Measurements from ENCODE around the gene PES1.
"Not testable (repeated sequence)": the region's sequence is repeated elsewhere in the genome, so short reads cannot be mapped to it uniquely, and the experiment has no call there.

The PES1 gene

GRCh38 chr22:30591588-30592359, at the start of gene PES1:
Gene PES1, minus strand, starts transcription at chr22:30591910. Its CDS starts 77 bp downstream, at chr22:30591833.
- peak; percentile 88 for DNase-seq (ENCODE audit: low read depth)

DNA sequence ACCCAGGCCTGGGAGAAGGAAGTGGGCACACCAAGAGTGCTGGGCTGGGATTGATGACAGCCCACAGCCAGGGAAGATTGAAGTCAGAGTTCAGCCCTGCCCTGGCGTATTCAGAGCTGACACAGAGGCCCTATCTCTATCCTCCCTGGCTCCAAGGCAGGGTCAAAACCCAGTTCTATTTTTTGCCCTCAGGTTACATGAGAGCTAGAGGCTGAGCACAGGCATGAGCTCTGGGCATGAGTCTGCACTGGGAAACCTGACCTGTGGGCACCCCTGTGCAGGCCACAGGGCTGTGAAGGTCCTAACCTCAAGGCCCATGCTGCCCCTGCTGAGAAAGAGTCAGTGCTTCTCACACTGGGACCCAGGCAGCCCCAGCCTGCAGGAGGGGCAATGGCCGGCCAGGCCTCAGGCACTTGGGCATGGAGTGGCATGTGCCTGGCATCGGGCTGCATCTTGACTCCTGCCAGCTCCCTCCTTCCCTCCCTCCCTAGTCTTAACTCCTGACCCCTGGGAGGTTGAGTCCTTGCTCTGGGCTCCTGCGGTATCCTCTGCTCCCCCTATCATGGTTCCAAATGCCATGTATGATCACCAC, 49.2 kb upstream of the PES1 start:
- no peak for DNase-seq (ENCODE audit: low read depth)

GRCh38 chr22:30640361-30640760, 48.7 kb upstream of the PES1 start:
- no peak for DNase-seq (ENCODE audit: low read depth)

GRCh38 chr22:30637701-30638114, 46.0 kb upstream of the PES1 start:
- no peak for DNase-seq (ENCODE audit: low read depth)

- peak; percentile 13 for DNase-seq (ENCODE audit: low read depth)
Measured at GRCh38 chr22:30636226-30637077, 44.7 kb upstream of the PES1 start.

GRCh38 chr22:30635273-30636225, 43.8 kb upstream of the PES1 start, which contains the start of gene SLC35E4:
Gene SLC35E4, plus strand, starts transcription at chr22:30635781. Its CDS starts 670 bp downstream, at chr22:30636451.
- peak; percentile 96 for DNase-seq (ENCODE audit: low read depth)

GRCh38 chr22:30634471-30635233, 42.9 kb upstream of the PES1 start:
- DNase-seq (ENCODE audit: low read depth): peak; percentile 80

- not testable (repeated sequence) for DNase-seq (ENCODE audit: low read depth)
Measured at GRCh38 chr22:30631469-30631868, 39.8 kb upstream of the PES1 start.

DNA sequence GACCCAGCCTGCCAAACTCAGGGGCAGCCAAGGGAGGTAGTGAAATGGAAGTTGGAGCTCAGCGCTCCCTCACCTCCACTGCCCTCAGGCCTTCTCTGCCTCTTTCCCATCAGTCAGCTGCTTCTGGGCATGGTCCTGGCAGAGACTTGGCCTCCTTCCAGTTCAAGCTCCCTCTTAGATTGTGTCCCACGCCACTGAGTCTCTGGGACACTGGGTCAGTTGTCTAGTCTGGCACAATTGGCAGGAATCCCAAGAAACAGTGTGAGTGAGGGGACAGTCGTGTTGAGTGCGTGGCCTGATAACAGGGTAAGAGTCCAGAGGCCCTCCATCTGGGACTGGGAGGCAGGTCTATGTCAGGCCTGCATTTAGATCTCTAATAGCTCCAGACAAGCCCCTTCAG, 36.8 kb upstream of the PES1 start:
- no peak for DNase-seq (ENCODE audit: low read depth)

- DNase-seq (ENCODE audit: low read depth): no peak
Measured at GRCh38 chr22:30627471-30627870, 35.8 kb upstream of the PES1 start.

GRCh38 chr22:30626413-30626812, 34.7 kb upstream of the PES1 start:
- no peak for DNase-seq (ENCODE audit: low read depth)

GRCh38 chr22:30619909-30620308, 28.2 kb upstream of the PES1 start:
- DNase-seq (ENCODE audit: low read depth): not testable (repeated sequence)

- no peak for DNase-seq (ENCODE audit: low read depth)
Measured at GRCh38 chr22:30617819-30618218, 26.1 kb upstream of the PES1 start.

GRCh38 chr22:30615543-30615954, 23.8 kb upstream of the PES1 start:
- DNase-seq (ENCODE audit: low read depth): no peak

DNA sequence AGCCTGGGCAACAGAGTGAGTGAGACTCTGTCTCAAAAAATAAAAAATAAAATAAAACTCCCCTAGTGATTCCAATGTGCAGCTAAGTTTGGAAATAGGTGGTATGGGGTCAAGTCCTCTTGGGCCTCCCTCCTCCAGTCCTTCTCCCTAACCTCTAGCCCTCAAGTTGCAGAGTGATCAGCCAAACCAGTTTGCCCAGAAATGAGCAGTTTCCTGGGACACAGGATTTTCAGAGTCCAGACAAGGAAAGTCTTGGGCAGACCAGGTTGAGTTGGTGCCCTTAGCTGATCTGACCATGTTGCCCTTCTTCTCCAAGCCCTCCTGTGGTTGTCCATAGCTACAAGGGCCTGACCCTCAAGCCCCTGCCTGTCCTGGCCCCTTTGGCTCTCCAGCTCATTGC, 23.2 kb upstream of the PES1 start:
- DNase-seq (ENCODE audit: low read depth): no peak

- DNase-seq (ENCODE audit: low read depth): no peak
Measured at GRCh38 chr22:30614268-30614667, 22.6 kb upstream of the PES1 start.

DNA sequence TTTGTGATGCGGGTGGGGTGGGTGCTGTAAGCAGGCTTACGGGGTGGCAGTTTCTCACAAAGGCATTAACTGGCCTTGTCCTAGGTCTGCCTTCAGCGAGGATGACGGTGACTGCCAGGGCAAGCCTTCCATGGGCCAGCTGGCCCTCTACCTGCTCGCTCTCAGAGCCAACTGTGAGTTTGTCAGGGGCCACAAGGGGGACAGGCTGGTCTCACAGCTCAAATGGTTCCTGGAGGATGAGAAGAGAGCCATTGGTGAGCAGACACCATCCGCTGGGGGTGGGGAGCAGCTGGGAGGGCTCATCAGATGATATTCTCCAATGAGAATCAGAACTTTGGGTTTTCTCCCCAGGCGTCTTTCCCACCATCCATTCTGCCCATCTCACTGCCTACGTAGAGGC, 21.1 kb upstream of the PES1 start:
- DNase-seq (ENCODE audit: low read depth): no peak

- no peak for DNase-seq (ENCODE audit: low read depth)
Measured at GRCh38 chr22:30611197-30611596, 19.5 kb upstream of the PES1 start.

- no peak for DNase-seq (ENCODE audit: low read depth)
Measured at GRCh38 chr22:30610299-30610698, 18.6 kb upstream of the PES1 start.

GRCh38 chr22:30609260-30610185, 17.8 kb upstream of the PES1 start:
- no peak for DNase-seq (ENCODE audit: low read depth)
